Ascending aorta (tissue), 2 donors: Measurements from ENCODE around the gene SSMEM1. TPM values are rescaled to one million over a fixed set of nuclear protein-coding genes. Genes with fewer than 3 reads are reported as not detected.
A peak's percentile ranks its signal among the peaks of the same experiment; 100 is the strongest.

Experiments
- DNase-seq, 2 donors: peaks; one replicate each; pipeline ENCODE4 v3.0.0-alpha.2; 2019; ENCODE audit warnings: low spot score in 2 of 2
- H3K27ac ChIP-seq, 2 donors: fragments of 200-600 bp; sonication (generic); one replicate each; pipeline ENCODE4 v1.5.1; 2016 to 2017; ENCODE audit warnings: mild to moderate bottlenecking in 1 of 2
- H3K27me3 ChIP-seq: fragments of 200-600 bp; sonication (generic); one replicate; pipeline ENCODE4 v1.5.1; 2017
- H3K36me3 ChIP-seq, 2 donors: fragments of 200-600 bp; sonication (generic); one replicate each; pipeline ENCODE4 v1.5.1; 2016
- H3K4me1 ChIP-seq, 2 donors: fragments of 200-600 bp; sonication (generic); one replicate each; pipeline ENCODE4 v1.5.1; 2016 to 2017; ENCODE audit warnings: mild to moderate bottlenecking in 1 of 2
- H3K4me3 ChIP-seq, 2 donors: fragments of 200-600 bp; sonication (generic); one replicate each; pipeline ENCODE4 v1.5.1; 2016 to 2017; ENCODE audit warnings: mild to moderate bottlenecking in 1 of 2
- H3K9me3 ChIP-seq, 2 donors: fragments of 200-600 bp; sonication (generic); one replicate each; pipeline ENCODE4 v1.5.1; 2016
- intact Hi-C: fragments of 100-400 bp; cut with DNase I; formaldehyde crosslinking; loops from one replicate; pipeline ENCODE4 v1.15.1; 2023
- total RNA-seq: library from RNA; depleted of rRNA; stranded (reverse); fragments of >200 nt; gene quantifications from one replicate; pipeline ENCODE4 v1.1.0, GENCODE V29; 2016
- TF ChIP-seq, protein P1 (sequence below), 3 experiments: fragments of 200-600 bp in 2 of 3; fragments of 450-650 bp in 1 of 3; sonication (generic) in 2 of 3; IDR thresholded peaks; one replicate each; pipeline ENCODE4 v1.5.1; 2016 to 2019; ENCODE audit warnings: antibody characterized with exemption in 3 of 3, mild to moderate bottlenecking in 1 of 3, moderate library complexity in 1 of 3

The SSMEM1 gene
- total RNA-seq, 1 donor from 2014 or later, result not detected

DNA sequence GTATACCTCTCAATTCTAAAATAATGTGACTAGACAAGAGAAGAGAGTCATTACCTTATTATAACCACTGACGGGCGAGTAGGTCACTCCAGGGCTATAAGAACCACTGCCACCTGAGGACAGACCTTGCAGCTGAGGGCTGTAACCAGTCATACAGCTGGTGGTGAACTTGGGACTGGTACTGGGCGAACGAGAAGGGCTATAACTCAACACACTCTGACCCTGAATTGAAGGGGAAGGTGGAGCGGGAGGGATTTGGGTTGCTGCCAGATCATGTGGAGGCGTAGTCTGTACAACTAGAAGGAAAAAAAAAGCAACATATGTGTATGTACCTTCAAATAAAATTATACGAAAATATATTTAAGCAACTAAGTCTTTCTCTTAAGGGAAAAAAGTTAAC is 5.9 kb upstream of the SSMEM1 start:
- Histone ChIP-seq H3K4me1 (peaks cover 0 to 5% of the 10 kb centered on the region in 2 donors), H3K27ac (no peak overlapping the region), H3K27me3 (no peaks in the 10 kb centered on the region), H3K9me3 (no peaks in the 10 kb centered on the region), H3K4me3 (no peak overlapping the region), H3K36me3 (peaks cover 7 to 34% of the 10 kb centered on the region in 2 donors)
- no peak for DNase-seq
- intact Hi-C loops, result no loop called here
- TF ChIP-seq, protein P1, sequence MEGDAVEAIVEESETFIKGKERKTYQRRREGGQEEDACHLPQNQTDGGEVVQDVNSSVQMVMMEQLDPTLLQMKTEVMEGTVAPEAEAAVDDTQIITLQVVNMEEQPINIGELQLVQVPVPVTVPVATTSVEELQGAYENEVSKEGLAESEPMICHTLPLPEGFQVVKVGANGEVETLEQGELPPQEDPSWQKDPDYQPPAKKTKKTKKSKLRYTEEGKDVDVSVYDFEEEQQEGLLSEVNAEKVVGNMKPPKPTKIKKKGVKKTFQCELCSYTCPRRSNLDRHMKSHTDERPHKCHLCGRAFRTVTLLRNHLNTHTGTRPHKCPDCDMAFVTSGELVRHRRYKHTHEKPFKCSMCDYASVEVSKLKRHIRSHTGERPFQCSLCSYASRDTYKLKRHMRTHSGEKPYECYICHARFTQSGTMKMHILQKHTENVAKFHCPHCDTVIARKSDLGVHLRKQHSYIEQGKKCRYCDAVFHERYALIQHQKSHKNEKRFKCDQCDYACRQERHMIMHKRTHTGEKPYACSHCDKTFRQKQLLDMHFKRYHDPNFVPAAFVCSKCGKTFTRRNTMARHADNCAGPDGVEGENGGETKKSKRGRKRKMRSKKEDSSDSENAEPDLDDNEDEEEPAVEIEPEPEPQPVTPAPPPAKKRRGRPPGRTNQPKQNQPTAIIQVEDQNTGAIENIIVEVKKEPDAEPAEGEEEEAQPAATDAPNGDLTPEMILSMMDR (IDR thresholded peaks at IDR 0.05), result no peak

DNA sequence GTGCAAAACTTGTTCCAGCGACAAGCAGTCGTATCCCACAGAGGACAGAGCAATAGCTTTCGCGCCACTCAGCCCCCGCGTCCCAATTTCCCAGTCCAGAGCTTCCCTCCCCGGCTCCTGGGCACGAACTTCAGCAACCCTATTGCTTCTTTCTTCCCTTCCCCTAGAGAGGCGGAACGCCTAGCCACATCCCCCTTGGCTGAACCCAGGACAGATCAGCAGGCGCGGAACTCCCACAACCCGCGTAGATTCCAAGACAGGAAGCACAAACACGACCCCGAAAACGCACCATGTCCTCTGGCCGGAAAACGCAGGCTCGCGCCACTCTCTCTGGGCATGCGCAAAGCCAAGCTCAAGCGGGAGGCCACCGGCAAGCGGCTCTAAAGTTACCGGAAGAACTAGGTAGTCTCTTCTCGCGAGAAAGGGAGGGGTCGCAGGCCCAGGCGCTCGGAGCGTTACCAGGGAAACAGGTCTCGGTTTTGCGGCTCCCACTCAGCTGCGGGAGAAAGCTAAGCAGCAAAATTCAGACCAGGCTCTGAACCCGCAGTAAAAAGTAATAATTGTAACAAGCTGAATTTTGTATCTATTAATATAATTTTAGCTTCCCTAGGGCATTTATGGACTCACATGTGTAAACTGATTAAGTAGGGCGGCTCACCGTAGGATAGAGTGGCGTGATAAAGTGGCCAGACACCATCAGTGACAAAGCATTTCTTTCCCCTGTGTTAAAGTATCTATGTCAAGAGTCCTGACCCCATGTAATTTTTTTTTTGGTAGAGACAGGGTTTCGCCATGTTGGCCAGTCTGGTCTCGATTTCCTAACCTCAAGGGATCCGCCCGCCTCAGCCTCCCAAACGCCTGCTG is 2.3 kb upstream of the SSMEM1 start, which contains the start of gene TMEM209:
TMEM209 (minus strand) TSS at position 323 of the 864 bp plus-strand sequence; CDS start at position 292, 31 bp downstream.
- Histone ChIP-seq H3K9me3 (no peaks in the 10 kb centered on the region), H3K27me3 (no peaks in the 10 kb centered on the region), H3K4me1 (peaks cover 0 to 5% of the 10 kb centered on the region in 2 donors), H3K27ac (peak within 1 kb of the TSS; percentile 77 to 95), H3K4me3 (peak within 1 kb of the TSS; percentile 69 to 83), H3K36me3 (peaks cover 7 to 15% of the 10 kb centered on the region in 2 donors)
- intact Hi-C loops, result loop anchor here (2.0 kb wide), 4 partner anchors 63 to 463 kb away; partner anchors contain the start of genes CEP41, COPG2 and KLHDC10
- DNase-seq, result peak; percentile 83 to 97
- TF ChIP-seq, protein P1 (IDR thresholded peaks at IDR 0.05), result no peak

DNA sequence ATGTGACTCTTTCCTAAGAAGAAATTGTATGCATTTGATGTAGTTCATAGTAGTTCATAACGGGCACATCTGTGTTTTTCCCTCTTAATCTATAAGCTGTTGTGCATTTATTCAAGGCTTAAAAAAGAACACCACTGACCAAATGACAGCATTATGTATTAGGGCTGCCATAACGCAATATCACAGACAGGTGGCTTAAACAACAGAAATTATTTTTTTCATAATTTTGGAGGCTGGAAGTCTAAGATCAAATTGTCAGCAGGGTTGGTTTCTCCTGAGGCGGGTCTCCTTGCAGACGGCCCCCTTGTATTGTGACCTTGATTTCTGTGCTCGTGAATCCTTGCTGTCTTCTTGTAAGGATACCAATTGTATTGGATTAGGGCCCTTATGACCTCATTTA is 627 bp upstream of the SSMEM1 start:
- no peak for DNase-seq
- H3K36me3 ChIP-seq, result peaks cover 0 to 6% of the 10 kb centered on the region in 2 donors
- no peak overlapping the region for H3K4me3 ChIP-seq
- no peak overlapping the region for H3K27ac ChIP-seq
- no peaks in the 10 kb centered on the region for H3K27me3 ChIP-seq
- H3K4me1 ChIP-seq, result peaks cover 0 to 5% of the 10 kb centered on the region in 2 donors
- intact Hi-C loops, result no loop called here
- H3K9me3 ChIP-seq, result no peaks in the 10 kb centered on the region
- TF ChIP-seq, protein P1 (IDR thresholded peaks at IDR 0.05), result no peak

DNA sequence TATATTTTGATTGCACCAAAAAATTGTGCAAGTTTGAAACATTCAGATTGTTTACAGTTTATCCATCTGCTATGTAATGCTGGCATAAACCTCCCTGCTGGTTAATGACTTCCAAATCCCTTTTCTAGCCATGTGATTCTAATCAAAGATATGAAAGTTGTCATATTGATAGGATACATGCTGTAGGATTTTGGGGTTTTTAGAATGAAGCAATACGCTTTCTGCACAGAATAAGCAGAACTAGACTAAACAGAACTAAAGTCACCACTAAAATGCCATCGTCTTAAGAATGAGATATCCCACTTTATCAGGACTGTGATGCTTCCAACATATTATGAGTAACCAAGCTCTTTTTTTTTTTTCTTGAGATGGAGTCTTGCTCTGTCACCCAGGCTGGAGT is 856 bp downstream of the SSMEM1 start:
- peaks cover 0 to 5% of the 10 kb centered on the region in 2 donors for H3K4me1 ChIP-seq
- TF ChIP-seq, protein P1 (IDR thresholded peaks at IDR 0.05), result no peak
- H3K27ac ChIP-seq, result no peak overlapping the region
- no peak for DNase-seq
- H3K27me3 ChIP-seq, result no peaks in the 10 kb centered on the region
- intact Hi-C loops, result no loop called here
- H3K9me3 ChIP-seq, result no peaks in the 10 kb centered on the region
- no peaks in the 10 kb centered on the region for H3K36me3 ChIP-seq
- H3K4me3 ChIP-seq, result no peak overlapping the region

DNA sequence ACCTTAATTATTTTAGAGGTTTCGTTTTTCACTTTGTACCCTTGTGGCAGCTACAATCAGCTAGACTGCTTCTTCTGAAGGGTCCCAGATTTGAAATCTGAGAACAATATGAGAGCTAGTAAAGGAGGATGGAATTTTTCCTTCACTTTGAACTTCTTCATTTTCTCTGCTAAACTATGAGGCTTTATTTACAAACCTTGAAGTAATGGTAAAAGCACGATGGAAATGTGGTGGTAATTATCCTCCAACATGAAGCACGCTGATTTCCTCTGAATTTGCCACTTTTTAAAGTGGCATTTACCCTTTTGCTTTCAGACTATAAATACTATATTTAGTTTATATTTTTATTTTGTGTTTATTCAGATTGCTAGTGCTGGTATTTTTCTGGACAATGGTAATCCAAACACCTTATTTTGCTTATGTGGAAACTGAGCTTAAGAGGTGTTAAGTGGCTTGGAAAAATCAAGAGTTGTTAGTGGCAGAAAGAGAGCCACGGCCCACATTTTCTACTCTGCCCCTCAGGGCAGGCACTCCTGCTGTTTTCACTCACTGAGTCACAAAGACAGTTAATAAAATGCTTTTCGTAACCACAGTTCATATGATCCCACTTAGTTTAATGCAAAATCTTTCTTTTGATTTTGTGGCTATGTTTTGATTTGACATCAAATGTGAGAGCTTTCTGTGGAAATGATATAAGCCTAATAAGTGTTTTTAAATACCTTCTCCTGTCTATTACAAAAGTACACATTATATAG is 2.7 kb downstream of the SSMEM1 start:
- intact Hi-C loops, result no loop called here
- Histone ChIP-seq H3K4me1 (no peaks in the 10 kb centered on the region), H3K4me3 (no peak overlapping the region), H3K27ac (no peak overlapping the region), H3K9me3 (no peaks in the 10 kb centered on the region), H3K27me3 (no peaks in the 10 kb centered on the region), H3K36me3 (no peaks in the 10 kb centered on the region)
- DNase-seq, result no peak
- TF ChIP-seq, protein P1 (IDR thresholded peaks at IDR 0.05), result no peak
